ENCODE data around the gene PDE5A.

Gene PDE5A

DNA sequence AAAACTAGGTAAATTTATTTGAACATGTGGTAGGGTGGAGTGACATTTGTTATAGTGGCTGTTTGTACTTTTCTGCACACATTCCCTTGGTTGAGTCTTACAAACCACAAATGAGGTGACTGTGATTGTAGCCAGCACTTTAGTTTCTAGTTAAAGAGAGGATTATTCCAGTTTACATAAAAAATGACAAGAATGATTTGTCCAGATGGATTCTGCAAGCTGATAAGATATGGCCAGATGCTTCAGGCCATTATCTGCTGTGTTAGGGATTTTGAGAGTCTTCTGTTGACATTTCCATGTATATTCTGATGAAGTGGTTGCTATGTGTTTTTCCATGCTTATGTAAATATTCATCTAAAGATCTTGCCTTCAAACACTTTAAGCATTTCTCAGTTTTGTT is 31.0 kb upstream of the PDE5A start:
- TF ChIP-seq, protein P1, sequence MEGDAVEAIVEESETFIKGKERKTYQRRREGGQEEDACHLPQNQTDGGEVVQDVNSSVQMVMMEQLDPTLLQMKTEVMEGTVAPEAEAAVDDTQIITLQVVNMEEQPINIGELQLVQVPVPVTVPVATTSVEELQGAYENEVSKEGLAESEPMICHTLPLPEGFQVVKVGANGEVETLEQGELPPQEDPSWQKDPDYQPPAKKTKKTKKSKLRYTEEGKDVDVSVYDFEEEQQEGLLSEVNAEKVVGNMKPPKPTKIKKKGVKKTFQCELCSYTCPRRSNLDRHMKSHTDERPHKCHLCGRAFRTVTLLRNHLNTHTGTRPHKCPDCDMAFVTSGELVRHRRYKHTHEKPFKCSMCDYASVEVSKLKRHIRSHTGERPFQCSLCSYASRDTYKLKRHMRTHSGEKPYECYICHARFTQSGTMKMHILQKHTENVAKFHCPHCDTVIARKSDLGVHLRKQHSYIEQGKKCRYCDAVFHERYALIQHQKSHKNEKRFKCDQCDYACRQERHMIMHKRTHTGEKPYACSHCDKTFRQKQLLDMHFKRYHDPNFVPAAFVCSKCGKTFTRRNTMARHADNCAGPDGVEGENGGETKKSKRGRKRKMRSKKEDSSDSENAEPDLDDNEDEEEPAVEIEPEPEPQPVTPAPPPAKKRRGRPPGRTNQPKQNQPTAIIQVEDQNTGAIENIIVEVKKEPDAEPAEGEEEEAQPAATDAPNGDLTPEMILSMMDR (conservative IDR thresholded peaks at IDR 0.05; ENCODE audit: control insufficient read depth, insufficient read depth, low read depth, low read length) = no peak
- no peak for DNase-seq (ENCODE audit: low read depth)
- H3K4me3 ChIP-seq (ENCODE audit: control insufficient read depth, low read depth, low read length) = no peak overlapping the region

DNA sequence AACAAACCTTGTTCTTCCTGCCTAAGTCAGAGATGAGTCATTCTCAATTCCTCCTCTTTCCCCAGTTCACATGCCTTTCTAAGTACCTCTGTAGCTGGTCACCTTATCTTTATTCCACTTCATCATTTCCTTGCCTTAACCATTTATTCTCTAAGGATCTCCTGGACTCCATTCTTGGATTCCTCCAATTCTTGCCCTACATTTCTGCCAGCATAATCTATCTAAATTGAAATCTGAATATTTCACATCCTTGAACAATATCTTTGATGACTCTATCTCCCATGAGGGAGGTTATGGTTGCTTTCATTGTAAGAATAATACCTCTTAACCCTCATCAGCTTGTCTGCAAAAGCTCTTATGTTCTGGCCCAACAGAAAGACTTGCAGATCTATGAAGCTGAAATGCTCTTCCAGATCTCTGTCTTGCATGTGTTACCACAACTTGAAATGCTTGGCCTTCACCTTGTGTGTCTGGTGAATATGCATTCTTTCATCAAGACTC is 28.6 kb upstream of the PDE5A start:
- no peak overlapping the region for H3K4me3 ChIP-seq (ENCODE audit: control insufficient read depth, low read depth, low read length)
- peak; percentile 36 for DNase-seq (ENCODE audit: low read depth)
- TF ChIP-seq, protein P1 (conservative IDR thresholded peaks at IDR 0.05; ENCODE audit: control insufficient read depth, insufficient read depth, low read depth, low read length) = no peak

DNA sequence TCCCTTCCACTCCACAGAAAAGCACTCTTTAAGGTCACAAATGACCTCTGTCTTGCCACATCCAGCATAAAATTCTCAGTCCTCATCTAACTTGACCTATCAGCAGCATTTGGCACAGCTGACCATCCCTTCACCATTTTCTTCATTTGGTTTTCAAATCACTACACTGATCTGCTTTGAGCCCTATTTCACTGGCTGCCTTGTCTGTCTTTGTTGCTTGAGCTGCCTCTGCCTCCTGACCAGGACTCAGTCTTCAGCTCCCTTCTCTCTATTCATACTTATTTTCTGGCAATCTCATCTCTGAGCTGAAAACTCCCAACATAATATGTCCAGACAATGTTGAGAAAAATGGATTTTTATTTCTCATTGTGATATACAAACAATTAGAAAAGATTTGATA is 27.7 kb upstream of the PDE5A start:
- TF ChIP-seq, protein P1 (conservative IDR thresholded peaks at IDR 0.05; ENCODE audit: control insufficient read depth, insufficient read depth, low read depth, low read length) = no peak
- H3K4me3 ChIP-seq (ENCODE audit: control insufficient read depth, low read depth, low read length) = no peak overlapping the region
- DNase-seq (ENCODE audit: low read depth) = no peak

DNA sequence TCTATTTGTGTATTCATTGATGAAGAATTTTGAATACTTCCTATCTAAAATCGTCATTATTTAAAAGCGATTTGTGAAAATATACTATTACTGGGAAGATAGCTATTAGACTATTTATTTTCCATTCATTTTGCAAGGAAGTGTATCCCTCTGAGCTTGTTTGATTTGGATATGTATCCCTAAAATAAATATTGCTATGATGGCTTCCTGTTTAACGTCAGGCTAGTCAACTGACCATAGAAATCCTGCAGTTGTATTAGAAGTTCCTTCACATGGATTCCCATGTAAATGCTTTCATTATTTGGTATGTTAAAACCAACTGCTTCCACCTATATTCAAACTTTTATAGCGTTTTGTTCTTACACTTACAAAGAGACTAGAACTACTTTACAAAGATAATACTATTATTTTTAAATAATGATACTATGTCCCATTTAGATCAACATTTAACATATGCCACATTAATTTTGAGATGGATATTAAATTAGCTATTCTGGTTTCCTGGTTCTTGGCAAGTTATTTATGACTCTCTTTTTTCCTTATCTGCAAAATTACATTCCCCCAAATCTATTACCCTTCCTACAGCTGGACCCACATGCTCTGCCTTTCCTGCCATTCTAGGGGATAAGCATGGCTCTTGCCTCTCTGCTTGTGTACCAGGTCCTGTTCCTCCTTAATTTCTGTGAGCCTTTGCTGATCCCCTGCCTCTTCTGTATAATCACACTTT is 26.7 kb upstream of the PDE5A start:
- DNase-seq (ENCODE audit: low read depth) = no peak
- no peak overlapping the region for H3K4me3 ChIP-seq (ENCODE audit: control insufficient read depth, low read depth, low read length)
- TF ChIP-seq, protein P1 (conservative IDR thresholded peaks at IDR 0.05; ENCODE audit: control insufficient read depth, insufficient read depth, low read depth, low read length) = no peak

DNA sequence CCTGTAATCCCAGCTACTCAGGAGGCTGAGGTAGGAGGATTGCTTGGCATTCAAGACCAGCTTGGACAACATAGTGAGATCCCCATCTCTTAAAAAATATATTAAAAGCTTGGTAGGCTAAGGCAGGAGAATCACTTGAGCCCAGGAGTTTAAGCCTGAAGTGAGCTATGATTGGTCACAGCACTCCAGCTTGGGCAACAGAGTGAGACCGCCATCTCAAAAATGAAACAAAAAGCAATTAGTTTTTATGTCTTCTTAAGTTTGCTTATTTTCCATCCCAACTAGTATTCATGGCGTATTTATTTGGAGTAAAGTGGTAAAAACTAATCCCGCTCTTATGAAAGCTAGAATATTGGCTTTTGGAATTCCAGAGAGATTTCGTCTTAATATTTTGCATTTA is 25.4 kb upstream of the PDE5A start:
- TF ChIP-seq, protein P1 (conservative IDR thresholded peaks at IDR 0.05; ENCODE audit: control insufficient read depth, insufficient read depth, low read depth, low read length) = no peak
- no peak overlapping the region for H3K4me3 ChIP-seq (ENCODE audit: control insufficient read depth, low read depth, low read length)
- no peak for DNase-seq (ENCODE audit: low read depth)

DNA sequence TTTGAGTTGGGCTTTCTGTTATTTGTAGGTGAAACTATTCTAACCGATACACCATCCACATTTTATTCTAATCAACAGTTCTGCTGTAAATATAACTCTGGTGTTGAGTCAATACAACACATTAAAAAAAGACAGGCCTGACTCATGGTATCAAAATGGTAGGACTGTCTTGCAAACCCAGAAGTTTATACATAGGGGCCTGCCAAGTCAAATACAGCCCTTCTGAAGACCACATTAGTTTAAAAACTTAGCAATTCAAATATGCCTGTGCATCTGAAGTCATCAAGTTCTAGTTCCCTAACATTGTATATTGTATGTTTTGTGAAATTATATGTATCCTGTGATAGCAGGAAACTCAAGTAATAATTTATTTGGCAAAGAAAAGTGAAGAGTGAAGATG is 24.4 kb upstream of the PDE5A start:
- DNase-seq (ENCODE audit: low read depth) = peak; percentile 47
- TF ChIP-seq, protein P1 (conservative IDR thresholded peaks at IDR 0.05; ENCODE audit: control insufficient read depth, insufficient read depth, low read depth, low read length) = no peak
- H3K4me3 ChIP-seq (ENCODE audit: control insufficient read depth, low read depth, low read length) = no peak overlapping the region
